Measurements from ENCODE around the gene COL25A1. TPM values are rescaled to one million over a fixed set of nuclear protein-coding genes. Genes with fewer than 3 reads are reported as not detected.

Gene COL25A1
- total RNA-seq, 1 donor from 2014 or later = 32.5 TPM

DNA sequence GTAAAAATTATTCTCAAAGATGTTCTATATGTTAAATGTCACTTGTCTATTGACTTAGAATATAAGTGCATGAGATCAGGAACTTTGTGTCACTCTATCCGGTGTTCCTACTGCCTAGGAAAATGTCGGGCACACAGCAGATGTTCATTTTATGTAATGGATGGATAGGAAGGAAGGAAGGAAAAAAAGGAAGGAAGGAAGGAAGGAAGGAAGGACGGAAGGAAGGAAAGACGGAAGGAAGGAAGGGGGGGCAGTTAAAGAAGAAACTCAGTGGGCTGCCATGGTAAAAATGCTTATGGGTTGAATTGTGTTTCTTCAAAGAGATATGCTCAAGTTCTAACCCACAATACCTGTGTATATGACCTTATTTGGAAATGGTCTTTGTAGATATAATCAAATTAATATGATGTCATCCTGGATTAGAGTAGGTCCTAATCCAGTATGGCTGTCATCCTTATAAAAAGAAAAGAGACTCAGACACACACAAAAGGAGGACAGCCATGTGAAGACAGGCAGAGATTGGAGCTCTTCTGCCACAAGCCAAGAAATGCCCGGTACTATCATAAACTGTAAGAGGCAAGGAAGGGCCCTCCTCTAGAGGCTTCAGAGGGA lies 86.3 kb downstream of the COL25A1 start:
- no peak for DNase-seq (ENCODE audit: low spot score)

DNA sequence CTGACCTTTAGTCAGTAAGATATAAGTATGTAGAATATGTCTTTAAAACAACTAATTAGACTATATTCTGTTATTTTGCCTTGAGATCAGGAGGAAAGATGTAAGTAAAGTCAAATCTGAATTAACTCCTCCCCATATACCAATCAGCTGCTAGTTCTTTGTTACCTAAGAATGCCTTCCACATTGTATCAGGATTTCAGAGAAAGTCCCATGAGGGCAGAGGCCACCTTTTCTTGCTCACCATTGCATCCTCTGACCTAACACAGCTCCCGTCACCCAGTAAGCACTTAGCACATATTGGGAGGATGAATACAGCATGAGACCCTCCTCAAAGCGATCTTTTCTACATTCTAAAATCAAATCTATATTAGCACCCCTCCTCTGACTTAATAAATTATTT lies 87.0 kb downstream of the COL25A1 start:
- no peak for DNase-seq (ENCODE audit: low spot score)

DNA sequence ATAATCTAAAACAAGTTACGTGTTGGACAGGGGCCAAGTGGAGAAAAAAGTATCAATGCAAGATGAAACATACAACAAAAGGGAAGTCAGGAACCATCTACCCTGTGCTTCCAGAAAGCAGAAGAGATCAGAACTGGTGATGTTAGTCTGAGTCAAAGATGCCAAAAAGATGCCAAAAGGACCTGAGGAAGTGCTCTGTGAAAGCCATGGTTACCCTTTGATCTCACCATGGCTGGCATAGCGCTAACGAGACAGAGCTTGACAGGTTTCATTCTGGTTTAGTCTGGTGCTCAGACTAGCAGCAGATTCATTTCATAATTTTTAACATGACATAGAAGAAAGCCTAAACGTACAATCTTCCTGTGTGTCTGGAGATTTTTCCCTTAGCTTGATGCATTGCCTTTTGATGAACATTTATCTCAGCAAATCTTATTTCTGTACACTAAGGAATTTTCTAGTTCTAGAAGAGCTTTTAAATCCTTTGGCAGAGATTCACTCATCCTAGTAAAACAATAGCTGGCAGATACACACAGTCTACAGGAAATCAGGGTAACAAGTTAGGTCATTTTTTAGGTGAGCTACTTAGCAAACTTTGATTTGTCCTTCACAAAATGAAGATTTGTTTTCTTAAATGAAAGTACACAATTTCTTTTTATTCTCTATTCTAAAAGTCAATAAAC lies 87.7 kb downstream of the COL25A1 start:
- DNase-seq (ENCODE audit: low spot score) = peak; percentile 70

DNA sequence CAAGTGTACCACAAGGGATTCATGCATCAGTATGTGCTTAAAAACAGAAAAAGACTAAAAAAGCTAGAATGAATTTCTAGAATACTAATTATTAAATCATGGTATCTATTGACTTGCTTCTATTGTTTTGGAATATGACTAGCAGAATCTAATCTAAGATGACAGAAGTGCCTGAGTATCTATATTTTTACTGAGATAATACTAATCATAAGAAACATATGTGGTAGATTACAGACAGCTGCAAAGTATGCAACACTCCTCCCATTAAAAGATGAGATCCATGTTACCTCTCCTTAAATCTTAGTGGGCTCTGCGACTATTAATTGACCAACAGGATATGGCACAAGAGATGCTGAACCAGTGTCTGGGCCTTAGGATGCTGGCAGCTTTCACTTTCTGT lies 89.4 kb downstream of the COL25A1 start:
- no peak for DNase-seq (ENCODE audit: low spot score)

DNA sequence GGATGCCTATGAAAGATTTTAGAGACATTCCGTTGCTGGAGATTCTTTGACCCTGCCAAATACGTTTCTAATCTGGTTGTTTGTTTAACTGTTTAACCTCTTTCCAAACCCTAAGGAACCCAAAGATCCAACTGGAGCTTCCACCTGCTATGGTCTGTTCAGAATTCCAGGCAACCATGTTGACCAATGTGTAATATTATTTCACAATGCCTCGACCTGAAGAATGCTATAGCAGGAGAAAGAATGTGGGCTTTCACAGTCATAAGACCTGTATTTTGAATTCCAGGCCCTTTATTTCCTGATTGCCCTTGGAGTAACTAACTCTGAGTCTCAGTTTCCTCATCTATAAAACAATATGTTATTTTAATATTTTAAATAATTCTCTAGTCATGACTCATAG lies 90.8 kb downstream of the COL25A1 start:
- no peak for DNase-seq (ENCODE audit: low spot score)

DNA sequence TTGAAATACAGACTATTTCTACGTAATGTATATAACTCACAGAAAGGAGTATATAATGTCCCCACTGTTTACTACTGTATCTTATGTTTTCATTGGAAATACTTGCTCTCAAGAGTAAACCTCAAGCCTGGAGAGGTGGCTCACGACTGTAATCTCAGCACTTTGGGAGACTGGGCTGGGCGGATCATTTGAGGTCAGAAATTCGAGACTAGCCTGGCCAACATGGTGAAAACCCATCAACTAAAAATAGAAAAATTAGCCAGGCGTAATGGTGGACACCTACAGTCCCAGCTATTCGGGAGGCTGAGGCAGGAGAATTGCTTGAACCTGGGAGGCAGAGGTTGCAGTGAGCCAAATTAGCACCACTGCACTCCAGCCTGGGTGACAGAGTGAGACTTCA lies 92.8 kb downstream of the COL25A1 start:
- DNase-seq (ENCODE audit: low spot score) = no peak

DNA sequence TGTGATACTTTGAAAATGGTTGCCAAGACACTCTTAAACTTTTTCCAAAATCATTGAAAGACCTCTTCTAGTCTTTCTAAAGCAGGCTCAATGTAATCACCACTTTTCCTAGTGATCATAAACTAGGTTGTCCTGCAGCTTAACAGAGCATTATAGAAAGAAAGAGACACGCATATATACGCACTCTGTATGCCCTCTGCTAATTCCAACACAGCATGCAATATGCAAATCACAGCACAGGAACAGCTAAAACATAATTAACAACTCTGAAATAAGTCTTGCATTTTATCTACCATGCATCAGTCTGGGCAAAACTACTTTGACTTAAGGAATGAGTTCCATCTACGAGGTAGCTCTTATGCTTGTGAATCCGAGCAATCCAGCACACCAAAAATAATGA lies 94.6 kb downstream of the COL25A1 start:
- DNase-seq (ENCODE audit: low spot score) = no peak

DNA sequence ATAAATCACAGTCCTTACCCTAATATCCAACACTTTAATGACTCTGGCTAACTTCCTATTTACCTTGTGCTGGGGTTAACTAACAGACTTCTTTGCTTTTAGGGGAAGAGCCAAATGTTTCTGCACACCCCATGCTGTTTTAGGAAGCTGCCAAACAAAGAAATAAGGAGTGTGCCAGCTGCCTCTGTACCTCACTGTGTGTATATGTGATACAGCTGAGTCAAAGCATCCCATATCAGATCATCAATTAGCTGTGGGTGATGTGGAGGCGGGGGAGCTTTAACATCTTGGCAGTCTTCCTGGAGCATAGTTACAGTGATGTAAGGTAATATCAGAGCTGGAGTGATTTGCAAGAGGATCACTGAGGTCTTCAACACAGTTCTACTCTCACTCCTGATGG lies 95.4 kb downstream of the COL25A1 start:
- peak; percentile 78 for DNase-seq (ENCODE audit: low spot score)

DNA sequence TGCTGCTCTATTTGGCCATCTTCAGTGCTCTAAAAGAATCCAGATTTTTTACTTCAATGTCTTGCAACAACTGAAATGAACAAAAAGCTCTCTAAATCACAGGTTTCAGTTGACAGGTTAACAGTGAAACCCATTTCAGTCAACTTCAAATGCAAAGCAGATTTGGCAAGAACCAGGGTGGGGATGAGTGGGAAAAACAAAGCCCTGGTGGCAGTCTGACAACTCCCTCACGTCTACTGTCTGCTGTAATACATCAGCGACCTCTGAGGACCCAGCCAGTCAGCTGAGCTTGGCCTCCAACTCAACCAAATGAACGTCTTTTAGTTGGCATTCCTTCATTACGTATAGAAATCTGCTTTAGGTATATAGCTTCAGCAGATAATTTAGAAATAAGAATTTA lies 95.8 kb downstream of the COL25A1 start:
- peak; percentile 16 for DNase-seq (ENCODE audit: low spot score)

DNA sequence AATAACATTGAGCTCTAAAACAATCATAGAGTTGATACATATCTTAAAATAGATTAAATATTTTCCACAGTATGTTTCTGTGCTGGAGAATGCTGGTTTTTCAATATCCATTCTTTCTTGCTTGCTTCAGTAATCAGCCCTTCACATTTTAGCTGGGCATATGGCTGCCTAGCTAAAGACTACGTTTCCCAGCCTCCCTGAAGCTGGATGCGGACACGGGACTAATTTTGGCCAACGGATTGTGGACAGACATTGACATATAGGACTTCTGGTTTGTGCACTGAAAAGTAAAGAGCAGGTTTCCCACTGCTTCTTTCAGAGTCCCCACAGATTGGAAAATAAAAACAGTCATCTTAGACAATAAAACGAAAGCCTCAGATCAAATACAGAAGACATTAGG lies 97.3 kb downstream of the COL25A1 start:
- DNase-seq (ENCODE audit: low spot score) = no peak

DNA sequence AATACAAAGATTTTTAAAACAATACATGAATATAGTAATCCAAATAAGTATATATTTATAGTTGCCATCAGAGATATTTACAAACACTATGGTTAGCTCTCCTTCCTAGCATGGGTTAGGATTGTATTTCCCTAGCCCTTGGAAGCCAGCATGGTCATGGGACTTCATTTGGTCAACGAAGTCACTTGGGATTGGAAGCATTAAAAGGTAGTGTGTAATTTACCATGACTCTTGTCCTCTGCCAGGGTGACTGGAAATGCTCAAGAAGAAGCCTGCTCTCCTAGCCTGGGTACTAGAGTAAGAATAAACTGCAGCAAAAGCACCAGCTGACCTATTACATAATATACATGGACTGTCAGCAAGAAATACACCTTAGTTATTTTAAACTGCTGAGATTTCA lies 102.9 kb downstream of the COL25A1 start:
- no peak for DNase-seq (ENCODE audit: low spot score)

DNA sequence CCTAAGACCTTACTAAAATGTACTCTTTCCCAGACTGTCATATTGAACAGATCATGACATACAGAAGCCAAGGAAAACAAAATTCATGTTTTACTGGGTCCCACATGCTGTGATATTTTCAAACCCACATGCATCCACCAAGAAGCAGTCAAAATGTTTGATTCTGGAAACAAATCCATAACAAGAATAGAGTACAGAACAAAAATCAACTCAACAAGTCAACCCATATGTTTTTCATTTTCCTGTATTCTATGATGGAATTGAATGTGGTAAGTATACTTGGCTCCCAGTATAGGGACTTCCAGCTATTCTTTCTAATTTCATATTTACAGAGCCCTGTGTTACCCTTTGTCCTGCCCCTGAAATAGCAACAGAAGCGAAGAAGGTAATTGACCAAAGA lies 106.8 kb downstream of the COL25A1 start:
- DNase-seq (ENCODE audit: low spot score) = no peak

DNA sequence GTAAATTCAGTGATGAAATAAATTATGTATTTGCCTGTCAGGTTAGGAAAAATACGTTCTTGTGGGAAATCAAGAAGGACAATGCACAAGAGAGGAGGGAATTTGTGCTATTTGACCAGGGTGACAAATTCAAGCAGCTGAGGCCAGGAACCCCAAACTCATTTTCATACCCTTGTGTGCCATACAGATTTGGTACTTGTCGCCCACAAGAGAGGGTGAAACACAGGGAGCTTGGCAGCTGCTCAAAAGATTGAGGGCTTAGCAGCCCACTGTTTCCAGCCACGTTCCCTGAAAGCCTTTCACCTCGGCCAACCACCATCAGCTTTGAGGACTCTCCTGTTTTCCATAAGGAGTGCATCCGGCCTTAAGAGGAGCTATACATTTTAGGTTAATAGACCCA lies 111.2 kb downstream of the COL25A1 start:
- DNase-seq (ENCODE audit: low spot score) = no peak

DNA sequence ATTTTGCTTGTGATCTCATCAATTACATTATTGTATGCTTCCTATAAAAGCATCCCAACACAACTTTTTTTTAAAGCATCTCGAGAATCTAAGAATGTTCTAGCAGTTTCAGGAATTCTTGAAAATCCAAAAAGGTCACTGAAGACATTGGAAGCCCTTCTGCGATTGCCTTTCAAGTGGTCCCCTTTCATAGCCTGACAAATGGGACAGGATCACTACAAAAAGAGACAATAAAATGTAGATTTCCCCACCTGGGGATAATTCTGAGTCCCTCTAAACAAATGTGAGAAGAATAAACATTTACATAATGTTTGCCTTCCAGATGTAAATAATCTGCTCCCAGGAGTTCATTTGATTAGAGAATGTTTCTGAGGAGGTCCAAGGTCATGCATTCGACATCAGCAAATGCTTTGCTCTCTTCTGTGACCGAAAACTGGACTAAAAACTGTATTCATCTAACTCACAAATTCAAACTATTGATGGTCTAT lies 116.0 kb downstream of the COL25A1 start:
- DNase-seq (ENCODE audit: low spot score) = no peak

DNA sequence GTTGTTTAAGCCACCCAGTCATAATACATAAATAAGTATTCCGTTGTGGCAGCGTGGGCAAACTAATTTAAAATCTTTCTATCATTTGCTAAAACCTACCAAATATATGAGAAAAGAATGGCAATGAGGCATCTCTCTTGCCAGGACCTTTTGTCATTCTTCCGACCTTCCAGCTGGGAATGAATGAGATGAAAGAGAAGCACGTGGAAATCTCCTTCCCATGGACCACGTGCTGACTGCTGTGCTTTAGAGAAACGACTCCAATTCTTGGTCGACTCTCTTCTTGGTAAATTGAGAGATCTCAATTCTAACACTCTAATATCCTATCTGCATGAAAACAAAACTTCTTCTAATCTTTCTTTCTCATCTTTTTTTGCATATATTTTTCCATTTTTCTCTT lies 116.5 kb downstream of the COL25A1 start:
- DNase-seq (ENCODE audit: low spot score) = no peak

DNA sequence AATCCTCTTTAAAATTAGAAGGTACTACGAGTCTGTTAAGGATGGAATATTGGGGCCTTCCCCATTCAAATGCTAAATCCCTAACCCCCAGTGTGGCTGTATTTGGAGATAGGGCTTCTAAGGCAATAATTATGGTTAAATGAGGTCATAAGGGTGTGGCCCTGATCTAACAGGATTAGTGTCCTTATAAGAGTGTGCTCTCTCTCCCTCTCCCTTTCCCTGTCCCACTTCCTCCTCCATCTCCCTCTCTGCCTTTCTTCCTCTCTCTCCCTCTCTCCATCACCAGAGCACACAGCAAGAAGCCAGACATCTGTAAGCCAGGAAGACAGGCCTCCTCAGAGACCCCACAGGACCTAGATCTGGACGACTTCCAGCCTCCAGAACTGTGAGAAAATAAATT lies 116.9 kb downstream of the COL25A1 start:
- DNase-seq (ENCODE audit: low spot score) = no peak

DNA sequence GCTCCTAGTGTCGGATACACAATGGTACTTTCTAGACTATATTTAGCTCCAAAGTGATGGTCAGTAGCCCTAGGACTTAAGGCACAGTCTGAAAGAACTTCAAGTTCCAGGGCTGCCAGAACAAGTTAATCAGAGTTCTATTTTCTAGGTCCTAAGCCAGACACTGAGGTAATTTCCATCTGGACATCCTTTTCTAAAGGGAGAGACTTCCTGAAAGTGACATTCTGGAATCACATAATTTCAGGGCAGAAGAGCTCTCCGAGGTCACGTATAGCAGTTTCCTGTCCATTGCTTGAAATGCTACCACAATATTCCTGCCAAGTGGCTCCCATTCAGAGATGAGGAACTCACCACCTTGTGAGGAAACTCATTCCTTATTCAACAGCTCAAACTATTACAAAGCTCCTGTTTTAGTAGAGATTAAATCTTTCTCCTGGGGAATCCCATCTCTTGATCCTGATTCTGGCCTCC lies 117.9 kb downstream of the COL25A1 start:
- peak; percentile 42 for DNase-seq (ENCODE audit: low spot score)

DNA sequence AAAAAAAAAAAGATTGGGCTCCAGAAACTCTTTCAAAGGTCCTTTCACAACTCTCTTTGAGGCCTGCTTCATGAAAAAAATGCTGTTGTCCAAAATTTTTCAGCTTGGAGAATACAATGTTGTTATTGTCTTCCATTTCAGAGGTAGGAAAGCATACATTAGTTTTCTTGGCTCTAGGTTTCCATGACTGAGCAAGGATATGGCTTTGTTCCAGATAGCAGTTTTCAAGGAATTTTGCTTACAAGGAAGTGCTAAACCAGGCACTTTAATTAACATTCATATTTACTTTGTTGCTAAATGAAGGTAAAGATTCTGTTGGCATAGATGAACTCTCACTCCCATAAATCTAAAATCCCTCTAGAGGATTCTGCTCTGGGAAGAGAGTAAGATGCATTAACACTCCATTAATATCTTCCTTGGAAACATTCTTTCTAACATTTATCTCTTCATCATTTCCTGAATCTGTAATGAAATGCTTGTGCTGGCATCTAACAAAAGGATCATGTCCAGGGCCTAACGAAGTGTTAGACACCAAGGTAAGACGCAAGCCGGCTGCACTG lies 118.4 kb downstream of the COL25A1 start:
- DNase-seq (ENCODE audit: low spot score) = no peak

DNA sequence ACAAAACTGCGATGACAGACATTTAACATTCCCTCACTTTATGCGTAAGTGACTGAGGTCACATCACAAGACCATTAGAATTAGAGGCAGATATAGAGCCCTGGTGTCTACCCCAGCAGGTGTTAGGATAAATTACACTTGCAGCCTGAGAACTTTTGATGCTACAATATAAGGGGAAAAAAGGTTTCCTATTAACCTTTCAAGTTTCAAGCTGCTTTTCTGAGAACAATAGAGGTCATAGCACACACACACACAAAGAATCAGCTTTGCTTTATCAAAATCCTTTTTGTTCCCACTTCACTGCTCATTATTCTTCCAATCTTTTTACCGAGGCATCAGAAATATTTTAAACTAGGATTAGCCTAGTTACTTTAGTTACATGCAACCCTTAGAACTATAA lies 119.8 kb downstream of the COL25A1 start:
- no peak for DNase-seq (ENCODE audit: low spot score)

DNA sequence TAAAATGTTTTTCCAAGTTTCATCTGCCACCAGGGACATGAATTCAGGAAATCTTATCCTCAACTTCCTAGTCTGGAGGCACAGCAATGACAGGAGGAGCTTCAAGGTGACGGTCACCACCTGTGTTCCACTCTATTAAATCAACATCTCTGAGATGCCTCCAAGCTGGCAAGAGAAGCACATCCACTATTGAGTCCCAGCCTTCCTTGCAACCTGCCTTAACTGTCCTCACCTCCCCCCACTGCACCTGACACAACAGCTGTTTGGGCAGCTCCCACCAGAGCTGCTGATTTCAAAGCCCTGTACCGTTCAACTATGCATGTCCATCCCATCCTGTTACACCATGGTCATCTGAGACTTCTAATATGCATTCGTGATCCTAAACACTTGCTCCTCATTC lies 123.4 kb downstream of the COL25A1 start:
- no peak for DNase-seq (ENCODE audit: low spot score)

DNA sequence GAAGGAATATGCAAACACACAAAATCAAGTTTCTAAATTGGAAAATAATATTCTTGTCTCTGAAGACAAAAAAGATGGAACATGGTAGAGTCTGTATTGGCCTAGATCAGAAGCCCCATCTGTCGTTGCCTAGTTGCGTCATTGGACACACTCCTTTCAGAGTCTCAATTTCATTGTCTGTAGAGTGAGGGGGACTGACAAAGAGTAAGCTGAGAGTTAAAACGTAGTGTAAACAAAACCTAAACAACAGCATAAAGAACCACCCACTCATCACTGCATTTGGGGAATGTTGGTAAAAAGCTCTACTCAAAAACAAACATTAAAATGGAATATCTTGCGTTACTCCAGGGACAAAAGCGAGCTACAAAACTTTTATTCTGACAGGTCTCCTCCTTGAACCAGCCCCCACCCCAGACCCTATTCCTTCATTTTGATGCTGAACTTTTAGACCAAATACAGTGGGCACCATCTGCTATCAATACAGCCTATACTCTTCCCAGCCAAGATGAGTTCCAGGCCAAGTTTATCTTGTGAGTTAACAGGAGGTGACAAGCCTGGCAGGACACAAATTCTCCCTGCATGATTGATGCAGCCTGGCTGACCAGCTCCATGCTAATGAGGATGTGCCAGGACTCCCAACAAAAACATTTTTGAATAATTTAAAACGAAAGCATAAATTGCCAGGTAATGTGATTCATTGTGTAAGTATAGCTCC lies 125.2 kb downstream of the COL25A1 start:
- DNase-seq (ENCODE audit: low spot score) = no peak

DNA sequence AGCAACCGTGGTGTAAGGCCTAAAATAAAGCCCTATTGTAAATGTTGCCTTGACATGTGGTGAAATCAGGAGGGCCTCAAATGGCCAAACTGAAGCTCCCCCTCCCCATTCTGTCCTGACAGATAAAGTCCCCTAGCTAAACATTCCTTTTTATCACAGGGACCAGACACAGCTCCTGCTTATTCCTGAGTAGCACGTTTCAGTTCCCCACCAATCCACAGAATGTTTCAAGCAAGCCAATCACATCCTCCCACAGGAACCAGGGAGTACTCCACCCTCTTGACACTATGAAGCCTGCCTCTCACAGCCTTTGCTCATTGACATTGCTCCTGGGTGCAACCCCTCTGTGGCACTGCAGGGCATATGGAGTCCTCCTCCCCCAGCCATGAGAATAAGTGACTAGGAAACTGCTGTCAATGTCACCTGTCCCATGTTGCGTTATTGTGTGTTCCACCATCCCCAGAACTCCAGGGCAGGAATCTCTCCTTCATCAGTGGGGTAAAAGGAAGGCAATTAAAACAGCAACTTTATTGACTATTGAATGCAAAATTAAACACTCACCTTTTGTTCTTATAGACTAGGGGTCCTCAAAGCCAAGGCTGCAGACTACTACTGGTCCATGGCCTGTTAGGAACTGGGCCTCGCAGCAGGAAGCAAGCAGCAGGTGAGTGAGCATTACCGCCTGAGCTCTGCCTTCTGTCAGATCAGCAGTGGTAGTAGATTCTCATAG lies 128.1 kb downstream of the COL25A1 start:
- DNase-seq (ENCODE audit: low spot score) = no peak
